HG03175 (cell line): ENCODE results near the gene NMT1.

Source experiments
- ATAC-seq: cut with Tn5 transposase; IDR thresholded peaks from one replicate; pipeline ENCODE4 v1.9.1; 2021; ENCODE audit warnings: mild to moderate bottlenecking, moderate library complexity; ENCODE audit not compliant: unreplicated experiment

The NMT1 gene

DNA sequence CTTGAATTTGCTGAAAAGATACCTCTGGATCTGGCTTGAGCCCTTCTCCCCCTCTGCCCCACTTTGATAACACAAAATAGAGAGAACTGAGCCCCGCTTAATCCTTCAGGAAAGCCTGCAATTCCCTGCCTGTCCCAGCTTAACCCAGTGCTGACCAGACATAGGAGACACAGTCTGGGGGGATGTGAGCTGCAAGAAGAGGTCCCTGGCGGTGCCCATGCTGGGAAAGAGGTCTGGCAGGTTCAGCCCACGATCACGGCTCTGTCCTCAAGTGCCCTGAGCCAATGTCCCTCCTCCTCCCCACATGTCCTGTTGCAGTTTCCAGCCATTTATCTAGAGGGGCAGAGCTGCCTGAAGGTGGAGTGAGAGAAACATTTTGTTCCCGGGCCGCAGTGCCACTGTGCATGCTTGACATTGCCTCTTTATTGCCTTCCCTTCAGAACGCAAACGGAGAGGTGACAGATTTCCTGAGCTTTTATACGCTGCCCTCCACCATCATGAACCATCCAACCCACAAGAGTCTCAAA lies 42.2 kb downstream of the NMT1 start:
- ATAC-seq, result no peak

DNA sequence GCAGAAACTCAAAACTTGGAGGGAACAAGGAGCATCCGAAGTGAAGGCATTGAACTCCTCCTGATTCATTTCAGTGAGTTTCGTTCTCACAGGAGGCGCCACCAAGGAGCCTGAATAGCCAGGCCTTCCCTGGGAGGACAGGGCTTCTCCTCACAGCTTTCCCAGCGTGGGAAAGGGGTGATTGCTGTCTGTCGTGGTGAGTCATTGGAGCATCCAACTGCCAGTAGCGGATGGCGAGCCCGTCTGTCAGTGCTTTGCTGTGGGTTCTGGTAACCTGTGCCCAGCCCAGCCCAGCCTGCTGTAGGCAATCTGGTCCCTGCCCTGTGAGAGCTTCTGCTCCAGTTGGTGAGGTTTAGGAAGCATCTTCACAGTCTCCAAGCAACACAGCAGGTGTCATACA lies 42.9 kb downstream of the NMT1 start:
- no peak for ATAC-seq

DNA sequence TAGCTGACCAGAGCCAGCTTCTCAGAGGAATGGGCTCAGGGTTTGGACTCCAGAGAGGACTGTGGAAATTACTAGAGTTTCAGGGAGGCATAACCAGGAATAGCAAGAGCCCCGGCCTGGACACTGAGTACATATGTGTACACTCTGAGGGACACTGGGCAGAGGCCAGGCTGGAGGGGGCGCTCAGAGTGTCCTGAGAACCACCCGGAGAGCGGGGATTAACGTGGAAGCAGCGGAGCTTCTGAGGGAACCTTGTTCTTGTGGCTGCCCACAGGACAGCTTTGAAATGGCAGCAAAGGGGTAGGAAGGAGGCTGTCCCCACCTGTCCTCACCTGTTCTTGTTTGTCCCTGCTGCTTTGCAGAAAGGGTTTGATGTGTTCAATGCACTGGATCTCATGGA lies 43.4 kb downstream of the NMT1 start:
- ATAC-seq, result no peak

DNA sequence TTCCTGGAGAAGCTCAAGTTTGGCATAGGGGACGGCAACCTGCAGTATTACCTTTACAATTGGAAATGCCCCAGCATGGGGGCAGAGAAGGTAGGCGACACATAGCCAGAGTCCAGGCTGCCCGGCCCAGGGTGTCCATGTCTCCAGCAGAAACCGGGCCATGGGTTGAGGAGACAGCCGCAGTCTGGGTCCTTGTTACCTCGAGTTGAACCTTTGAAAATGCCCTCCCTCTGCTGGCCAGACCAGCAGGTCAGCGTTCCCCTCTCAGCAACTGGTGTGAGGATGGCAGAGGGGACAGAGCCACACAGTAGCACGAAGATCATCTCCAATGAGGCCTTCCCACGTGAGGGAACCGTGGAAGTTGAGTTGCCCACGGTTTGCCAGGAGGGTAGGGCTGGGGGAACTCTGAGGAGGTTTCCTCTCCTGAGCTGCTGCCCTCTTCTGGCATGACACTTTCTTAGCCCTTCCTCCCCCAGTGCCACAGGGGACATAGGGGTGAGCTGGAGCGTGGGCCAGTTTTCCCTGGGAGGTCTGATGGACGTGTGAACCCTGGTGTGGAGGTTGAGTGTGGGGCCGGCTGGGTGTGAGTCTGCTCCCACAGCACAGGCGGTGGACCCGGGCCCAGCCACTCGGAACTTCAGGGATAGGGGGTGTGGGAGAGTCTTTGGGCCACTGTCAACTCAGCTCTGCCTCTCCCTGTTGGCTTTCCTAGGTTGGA lies 43.9 kb downstream of the NMT1 start:
- no peak for ATAC-seq

DNA sequence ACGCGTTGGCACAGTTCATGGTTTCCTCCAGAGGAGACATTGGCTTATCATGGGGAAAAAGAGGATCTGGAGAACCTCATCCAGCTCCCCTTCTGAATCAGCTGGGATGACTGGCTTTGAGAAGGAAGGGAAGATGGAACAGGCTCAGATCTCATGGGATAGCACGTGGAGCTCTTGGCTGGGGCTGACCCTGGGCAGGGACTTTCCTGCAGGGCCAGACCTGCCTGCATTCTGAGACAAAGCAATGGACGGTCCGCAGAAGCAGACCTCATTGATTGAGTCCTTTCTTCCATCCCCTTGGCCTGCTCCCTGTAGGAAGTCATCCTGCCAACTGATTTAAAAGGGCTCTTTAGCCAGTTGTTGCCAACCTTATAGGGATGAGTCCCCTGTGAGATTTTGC lies 45.0 kb downstream of the NMT1 start:
- ATAC-seq, result no peak

DNA sequence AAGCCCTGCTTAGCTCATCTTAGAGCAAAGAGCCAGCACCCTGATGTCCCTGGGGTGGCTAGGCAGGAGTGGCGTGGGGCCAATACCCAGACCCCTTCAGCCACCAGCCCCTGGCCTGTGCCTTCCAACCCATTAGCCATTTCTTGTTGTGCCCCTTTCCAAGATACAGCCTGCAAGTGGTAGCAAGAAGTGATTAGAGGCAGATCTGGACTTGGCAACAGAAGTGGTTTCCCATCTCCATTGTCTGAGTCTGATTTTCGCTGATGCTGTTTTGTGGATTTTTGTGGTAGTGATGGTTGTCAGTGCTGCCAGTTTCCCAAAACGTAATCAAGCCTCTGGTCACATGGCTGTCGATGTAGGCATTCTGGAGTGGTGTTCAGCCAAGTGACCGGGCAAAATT lies 45.5 kb downstream of the NMT1 start:
- no peak for ATAC-seq

DNA sequence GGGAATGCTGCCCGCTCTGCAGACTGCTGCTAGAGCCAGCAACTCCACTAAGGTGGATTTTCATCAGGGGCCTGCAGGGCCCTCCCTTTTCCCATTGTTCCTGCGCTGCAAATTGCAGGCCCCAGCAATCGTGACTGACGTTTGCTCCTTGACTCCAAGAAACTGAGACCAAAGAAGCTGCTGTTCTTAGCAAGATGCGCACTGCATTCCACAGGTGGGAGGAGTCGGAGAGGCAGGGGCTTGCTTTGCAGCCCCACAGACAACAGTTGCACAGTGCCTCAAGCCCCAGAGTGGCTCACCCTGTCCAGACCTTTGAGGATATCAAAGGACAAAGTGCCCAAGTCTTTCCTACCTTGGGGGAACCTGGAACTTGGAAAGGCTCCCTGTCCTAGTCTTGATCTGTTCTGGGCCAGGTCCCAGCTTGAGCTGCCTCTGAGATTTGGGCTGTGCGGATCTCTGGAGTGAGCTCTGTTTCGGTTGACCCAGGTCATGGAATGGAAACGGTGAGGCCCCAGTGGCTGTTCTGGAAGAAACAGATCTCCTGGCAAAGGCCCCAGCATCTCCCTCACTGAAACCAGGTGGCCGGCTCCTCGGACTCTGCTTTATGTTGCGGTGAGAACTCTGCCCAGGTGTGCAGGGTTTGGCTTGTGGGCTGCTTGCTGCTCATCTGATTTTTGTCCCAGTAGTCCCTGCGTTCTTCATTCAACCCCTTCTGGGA lies 46.3 kb downstream of the NMT1 start:
- no peak for ATAC-seq

DNA sequence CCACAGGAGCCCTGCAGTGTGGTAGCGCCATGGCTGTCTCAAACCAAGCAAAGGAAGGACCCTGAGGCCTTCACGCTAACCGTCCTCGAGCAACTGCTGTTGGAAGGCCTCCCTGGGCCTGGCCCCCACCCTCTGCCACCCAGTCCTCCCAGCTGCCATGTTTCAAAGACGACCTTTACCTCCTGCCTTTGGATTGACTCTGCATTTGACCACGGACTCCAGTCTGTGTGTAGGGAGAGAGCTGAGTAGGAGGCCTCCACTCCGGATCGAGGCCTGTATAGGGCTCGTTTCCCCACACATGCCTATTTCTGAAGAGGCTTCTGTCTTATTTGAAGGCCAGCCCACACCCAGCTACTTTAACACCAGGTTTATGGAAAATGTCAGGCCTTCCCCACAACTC lies 46.9 kb downstream of the NMT1 start:
- no peak for ATAC-seq

DNA sequence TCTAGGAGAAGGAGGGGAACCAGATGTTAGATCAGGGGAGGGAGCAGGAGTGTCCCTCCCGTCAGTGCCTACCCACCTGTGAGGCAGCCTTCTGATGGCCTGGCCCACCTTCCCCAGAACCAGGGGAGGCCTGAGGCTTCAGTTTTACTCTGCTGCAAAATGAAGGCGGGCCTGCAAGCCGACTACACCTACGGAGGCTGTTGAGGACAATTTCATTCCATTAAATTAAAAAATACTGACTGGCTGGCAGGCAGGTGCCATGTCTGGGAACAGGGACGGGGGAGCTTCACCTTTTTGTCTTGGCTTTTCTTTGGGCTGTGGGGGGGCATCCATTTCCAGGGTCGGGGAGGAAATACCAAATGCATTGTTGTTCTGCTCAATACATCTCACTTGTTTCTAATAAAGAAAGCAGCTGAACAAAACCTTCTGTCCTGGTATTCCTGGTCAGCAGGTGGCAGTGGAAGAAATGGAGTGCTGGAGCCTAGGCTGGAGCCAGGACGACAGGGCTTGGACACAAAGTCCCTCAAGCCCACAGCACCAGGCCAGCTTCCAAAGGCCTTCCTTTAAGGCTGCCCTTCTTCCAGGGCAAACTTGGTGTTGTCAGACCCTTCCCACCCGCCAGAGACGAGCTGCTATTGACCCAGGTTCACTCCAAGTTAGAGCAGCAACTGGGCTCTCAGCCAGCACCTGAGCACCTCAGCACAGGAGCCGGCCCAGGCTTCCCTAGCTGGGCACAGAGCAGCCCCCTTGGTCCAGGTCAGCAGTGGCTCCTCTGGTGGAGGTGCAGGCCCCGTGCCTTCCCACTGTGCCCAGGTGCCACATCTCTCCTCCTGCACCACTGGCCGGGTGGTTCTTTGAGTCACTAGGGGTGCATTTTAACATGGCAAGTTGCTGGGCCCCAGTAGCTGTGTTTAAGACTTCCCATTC lies 47.7 kb downstream of the NMT1 start:
- ATAC-seq, result no peak

DNA sequence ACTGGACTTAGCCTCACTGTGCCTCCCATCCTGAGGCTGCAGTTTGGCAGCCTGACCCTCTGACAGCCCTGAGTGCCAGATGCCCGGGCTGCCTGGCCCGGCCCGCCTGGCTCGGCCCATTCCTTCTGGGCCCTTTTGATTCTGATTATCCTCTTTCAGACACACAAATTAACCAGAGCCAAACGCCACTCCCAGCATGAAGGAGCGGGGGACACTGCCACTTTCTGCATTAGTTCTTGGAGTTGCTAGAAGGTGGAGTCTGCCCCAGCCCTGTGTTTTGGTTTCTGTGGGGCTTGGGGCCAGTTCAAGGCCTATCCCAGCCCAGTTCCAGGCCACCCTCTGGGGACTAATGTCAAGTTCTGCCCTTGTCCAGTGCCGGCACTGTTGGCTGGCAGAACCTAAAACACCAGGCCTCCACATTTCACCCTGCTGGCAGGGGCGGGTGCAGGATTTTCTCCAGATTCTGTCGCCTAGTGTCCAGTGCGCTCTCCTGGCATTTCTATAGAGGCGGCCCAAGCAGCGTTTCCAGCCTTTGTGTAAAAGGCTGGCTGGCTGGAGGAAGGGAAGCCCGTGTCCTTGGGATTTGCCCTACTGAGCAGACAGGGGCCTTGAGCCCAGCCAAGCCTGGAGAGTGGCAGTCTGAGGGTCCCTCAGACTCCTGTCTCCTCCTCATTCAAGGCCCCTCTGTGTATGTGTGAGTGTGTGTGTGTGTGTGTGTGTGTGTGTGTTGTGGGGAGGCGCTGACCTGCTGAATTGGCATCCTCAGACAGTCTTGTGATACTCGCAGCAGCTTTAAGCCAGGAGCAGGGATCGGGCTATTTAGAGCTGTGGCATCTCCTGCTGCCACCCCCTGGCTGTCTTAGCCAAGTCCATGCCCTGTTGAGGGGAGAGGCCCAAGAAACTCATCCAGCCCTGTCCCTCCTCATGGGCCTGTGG lies 49.8 kb downstream of the NMT1 start:
- no peak for ATAC-seq

DNA sequence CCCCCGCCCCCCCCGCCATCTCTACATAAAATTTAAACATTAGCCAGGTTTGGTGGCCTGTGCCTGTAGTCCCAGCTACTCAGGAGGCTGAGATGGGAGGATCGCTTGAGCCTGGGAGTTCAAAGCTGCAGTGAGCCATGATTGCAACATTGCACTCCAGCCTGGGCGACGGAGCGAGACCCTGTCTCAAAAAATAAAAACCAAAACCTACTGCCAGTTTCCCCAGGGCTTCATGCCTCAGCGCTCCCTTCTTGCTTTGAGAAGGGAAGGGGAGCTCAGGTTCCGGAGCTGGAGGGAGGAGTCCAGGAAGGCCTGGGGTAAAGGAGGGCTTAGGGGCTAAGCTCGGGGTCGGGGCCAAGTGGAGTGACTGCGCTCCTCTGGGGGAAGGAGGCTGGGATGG lies 50.7 kb downstream of the NMT1 start:
- ATAC-seq, result no peak

DNA sequence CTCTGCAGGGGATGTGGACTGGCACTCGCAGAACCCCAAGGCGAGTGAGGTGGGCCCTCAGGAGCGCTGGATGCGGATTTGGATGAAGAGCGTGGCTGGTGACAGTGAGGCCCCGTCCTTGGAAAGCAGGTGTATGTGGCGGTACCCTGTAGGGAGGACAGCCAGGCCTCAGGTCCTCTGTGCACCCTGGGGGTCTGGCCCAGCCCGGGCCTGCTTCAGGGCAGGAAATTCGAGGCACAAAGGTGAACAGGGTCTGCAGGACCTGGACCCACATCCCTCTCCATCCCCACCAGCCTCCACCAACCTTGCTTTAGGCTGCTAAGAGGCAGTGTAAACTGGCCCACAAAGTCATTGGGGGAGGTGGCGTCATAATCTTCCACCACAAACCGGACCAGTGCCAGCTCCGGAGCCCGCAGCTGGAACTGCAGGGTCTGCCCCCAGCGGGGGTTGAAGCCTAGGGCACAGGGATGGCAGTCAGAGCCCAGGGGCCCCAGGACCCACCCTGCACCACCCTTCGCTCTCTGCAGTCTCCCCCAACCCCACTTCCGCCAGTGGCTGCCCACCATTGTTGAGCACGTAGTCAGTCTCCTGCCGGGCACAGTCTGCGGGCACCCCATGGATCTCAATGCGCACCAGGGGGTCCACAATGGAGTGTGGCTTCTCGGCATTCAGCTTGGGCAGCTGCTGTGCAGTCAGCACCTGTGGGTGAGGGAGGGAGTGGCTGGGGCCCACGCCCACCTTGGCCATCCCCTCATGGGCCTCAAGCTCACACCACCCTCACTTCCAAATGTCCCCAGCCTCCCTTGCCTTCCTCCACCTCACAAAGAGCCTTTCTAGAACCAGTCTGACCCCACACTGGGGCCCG lies 51.7 kb downstream of the NMT1 start:
- no peak for ATAC-seq

DNA sequence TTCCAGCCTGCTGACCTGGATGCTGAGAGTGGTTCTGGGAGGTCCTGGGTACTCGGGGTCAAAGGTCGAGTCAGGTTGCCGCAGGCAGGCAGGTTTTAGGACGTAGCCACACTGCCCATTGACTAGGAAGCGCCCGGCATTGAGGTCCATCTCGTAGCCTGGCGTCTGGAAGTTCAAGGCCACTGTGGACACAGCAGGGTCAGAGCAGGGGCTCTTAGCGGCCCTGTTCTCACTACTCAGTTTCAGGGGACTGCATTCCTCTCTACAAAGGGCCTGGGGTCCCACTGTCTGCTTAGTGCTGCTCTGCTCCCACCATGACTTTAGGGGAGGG lies 52.3 kb downstream of the NMT1 start:
- ATAC-seq, result no peak

DNA sequence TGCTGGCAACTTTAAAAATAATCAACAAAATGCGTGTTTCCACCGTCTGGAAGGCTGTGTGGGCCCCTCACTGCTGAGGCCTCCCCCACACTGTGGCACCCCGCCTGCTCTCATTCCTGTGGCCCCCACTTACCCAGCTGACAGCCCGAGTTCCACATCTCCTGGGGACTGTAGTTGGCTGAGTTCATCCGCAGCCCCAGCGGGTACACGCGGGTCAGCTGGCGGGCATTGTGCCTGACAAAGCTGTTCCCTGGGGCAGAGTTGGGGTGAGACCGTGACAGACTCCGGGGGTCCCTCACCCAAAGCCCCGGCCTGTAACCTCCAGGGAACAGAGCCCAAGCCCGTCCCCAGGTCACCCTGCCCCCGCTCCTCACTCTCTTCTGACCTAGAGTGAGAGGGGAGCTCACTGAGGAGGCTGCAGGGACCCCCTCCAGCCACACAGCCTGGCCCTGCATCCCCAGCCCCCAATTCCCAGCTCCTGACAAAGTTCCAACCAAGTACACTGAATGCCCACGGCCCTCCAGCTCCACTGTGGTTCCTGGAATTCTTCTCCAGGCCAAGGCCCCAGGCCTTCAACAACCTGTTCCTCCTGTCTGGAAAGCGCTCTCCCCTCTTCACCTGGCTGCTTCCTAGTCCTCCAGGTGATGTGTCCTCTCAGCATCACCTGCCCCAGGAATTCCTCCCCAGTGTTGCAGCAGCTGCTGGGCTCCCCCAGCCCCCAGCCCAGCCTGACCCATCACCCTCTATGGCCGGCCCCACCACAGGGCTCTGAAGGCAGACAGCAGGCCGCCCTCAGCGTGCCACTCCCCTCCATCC lies 53.2 kb downstream of the NMT1 start:
- ATAC-seq, result no peak

DNA sequence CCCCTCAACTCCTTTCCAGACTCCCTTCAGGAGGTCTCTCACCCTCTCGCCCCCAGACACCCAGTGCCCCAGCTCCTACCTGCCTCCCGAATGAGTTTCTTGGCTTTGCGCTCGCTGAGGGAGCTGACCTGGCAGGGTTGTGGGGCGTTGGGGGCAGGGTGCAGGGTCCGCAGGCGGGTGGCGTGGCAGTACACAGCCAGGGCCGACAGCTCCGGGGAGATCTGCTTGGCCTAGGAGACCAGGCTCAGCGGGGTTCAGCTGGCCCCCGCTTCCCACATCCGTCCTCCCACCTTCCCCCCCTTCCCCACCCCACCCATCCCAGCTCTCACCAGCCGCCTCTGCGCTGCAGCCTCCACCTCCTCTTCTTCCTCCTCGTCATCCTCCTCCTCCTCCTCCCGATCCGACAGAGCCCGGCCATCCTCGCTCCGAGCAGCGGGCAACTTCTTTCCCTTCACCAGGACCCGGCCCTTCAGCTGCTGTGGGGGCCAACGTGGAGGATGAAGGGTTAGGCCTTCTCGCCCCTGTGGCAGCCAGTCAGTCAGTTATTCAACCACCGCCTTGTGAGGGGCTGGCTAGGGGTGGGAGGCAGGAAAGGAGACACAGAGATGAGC lies 54.0 kb downstream of the NMT1 start:
- no peak for ATAC-seq

DNA sequence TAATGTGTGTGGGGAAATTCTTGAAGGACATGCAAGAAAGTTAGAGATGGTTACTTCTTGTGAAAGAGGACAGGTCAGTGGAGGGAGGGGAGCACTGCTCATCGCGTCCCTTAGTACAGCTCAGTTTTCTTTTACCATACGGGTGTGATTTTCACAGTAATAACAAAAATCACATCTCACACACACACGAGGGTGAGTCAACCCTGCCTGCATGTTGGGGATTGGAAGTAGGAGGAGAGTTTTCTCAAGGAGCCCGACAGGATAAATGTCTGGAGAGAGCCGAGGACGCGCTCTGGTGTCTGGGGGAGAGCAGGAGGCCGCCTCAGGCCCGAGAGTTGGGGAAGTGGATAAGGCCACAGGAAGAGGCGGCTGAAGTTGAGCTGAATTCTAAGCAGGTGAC lies 54.8 kb downstream of the NMT1 start:
- no peak for ATAC-seq

DNA sequence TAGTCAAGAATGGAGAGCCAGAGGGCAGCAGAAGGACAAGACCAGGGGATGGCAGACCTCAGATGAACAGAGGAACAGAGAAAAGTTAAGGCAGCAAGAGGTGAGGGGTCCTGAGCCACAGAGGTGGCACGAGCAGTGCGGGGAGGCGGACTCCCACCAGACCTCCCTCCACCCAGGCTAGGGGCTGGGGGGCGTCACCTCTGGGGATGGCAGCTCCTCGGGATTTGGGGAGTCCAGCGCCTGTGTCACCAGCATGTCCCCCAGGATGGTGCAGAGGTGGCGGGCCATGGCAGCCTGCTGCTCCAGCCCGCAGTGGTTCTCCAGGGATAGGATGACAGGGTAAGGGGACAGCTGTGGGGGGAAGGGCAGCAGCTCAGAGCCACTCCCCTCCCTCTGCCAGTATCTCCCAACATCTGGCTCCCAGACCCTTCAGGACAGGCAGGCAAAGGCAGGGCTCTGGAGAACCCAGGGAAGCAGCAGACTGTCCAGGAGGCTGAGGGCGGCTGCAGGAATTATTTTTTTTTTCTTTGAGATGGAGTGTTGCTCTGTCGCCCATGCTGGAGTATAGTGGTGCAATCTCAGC lies 55.4 kb downstream of the NMT1 start:
- no peak for ATAC-seq

DNA sequence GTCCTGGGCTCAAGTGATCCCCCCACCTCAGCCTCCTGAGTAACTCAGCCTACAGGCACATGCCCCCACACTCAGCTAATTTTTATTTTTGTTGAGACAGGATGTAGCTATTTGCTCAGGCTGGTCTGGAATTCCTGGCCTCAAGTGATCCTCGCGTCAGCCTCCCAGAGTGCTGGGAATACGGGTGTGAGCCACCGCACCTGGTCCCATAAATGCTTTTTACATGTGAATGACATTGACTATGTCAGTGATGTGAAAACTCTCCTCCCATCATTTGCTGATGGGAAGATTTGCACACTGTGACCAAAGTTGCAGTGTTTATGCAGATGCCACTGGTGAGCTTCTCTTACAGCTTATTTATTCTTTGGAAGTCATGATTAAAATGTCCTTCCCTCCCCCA lies 56.2 kb downstream of the NMT1 start:
- no peak for ATAC-seq
